K562 (cell line): Measurements from ENCODE around the gene HPCA. TPM values are rescaled to one million over a fixed set of nuclear protein-coding genes. Genes with fewer than 3 reads are reported as not detected.

Experiments
- ATAC-seq: fragments of 200-7000 bp; cut with Tn5 transposase; 3 replicates; pipeline ENCODE4 v1.9.1; 2020; ENCODE audit warnings: moderate library complexity
- BruUV-seq: library from RNA; stranded (reverse); fragments of 400-500 nt; replicated peaks from 2 replicates; lab custom pipeline; 2021; lab: Mats Ljungman, UMichigan
- CTCF ChIA-PET: fragments of 300-600 bp; formaldehyde crosslinking; extraction: SDS; loops from one replicate; lab custom pipeline; 2021; ENCODE audit warnings: low intra/inter-chr PET ratio; lab: Yijun Ruan, JAX
- POLR2A ChIA-PET: fragments of 300-600, 350-650 bp; sonication (Branson Sonifier 250); formaldehyde crosslinking; extraction: SDS; loops from one replicate; lab custom pipeline; 2021; ENCODE audit warnings: antibody characterized with exemption, inconsistent platforms; lab: Yijun Ruan, JAX
- DNase-seq, 4 experiments: peaks; one replicate each; pipeline versions ENCODE4 v3.0.0 to v3.0.0-alpha.2; 2011 to 2018; ENCODE audit warnings: low spot score in 3 of 4, mixed read lengths in 3 of 4; ENCODE audit errors: extremely low read depth in 1 of 4
- FAIRE-seq: peaks from 2 replicates; lab custom pipeline; 2011; peaks lifted over from hg19 to GRCh38; lab: Jason Lieb, UNC
- H2AFZ ChIP-seq: 2 replicates; pipeline ENCODE4 v1.6.0; 2011; ENCODE audit warnings: low read depth, low read length, control low read depth, inconsistent platforms
- H3K27ac ChIP-seq: fragments of 200-600 bp; 3 replicates; pipeline ENCODE4 v1.8.0; 2011; ENCODE audit warnings: low read depth, mild to moderate bottlenecking, control low read depth, inconsistent platforms, low read length, moderate library complexity, mixed read lengths; ENCODE audit errors: extremely low read depth
- H3K27me3 ChIP-seq, 2 experiments: fragments of 300-600 bp in 1 of 2; 2 replicates in 1 of 2; 3 replicates in 1 of 2; pipeline versions ENCODE4 v1.6.0 to v1.8.0; 2011; ENCODE audit warnings: inconsistent platforms in 2 of 2, low read length in 2 of 2, mild to moderate bottlenecking in 1 of 2, mixed read lengths in 1 of 2, moderate library complexity in 1 of 2; ENCODE audit not compliant: control insufficient read depth in 2 of 2, insufficient read depth in 2 of 2
- H3K36me3 ChIP-seq: fragments of 300-600 bp; 3 replicates; pipeline ENCODE4 v1.8.0; 2011; ENCODE audit warnings: mild to moderate bottlenecking, low read length, inconsistent platforms; ENCODE audit not compliant: control insufficient read depth, insufficient read depth
- H3K4me1 ChIP-seq, 2 experiments: fragments of 200-600 bp in 1 of 2; replicated peaks in 1 of 2; 2 replicates in 1 of 2; 3 replicates in 1 of 2; pipeline versions ENCODE4 v1.5.1 to v1.8.0; 2011; ENCODE audit warnings: inconsistent platforms in 2 of 2, low read length in 2 of 2, mild to moderate bottlenecking in 1 of 2, mixed read lengths in 1 of 2, moderate library complexity in 1 of 2; ENCODE audit not compliant: control insufficient read depth in 2 of 2, insufficient read depth in 2 of 2
- H3K4me2 ChIP-seq: 2 replicates; pipeline ENCODE4 v1.6.1; 2011; ENCODE audit warnings: low read length, control low read depth, inconsistent platforms, mixed read lengths; ENCODE audit not compliant: insufficient read depth
- H3K4me3 ChIP-seq: fragments of 200-600 bp; sonication (generic), shearing (Covaris generic); 2 replicates; pipeline ENCODE4 v1.5.1; 2016; ENCODE audit warnings: control low read depth, inconsistent platforms
- H3K79me2 ChIP-seq: fragments of 200-600 bp; 3 replicates; pipeline ENCODE4 v1.8.0; 2011; ENCODE audit warnings: low read length, inconsistent platforms; ENCODE audit not compliant: control insufficient read depth, insufficient read depth
- H3K9ac ChIP-seq, 2 experiments: 2 replicates each; pipeline versions ENCODE4 v1.6.0 to v1.6.1; 2011; ENCODE audit warnings: low read depth in 2 of 2, low read length in 2 of 2, control low read depth in 1 of 2, inconsistent platforms in 1 of 2, mild to moderate bottlenecking in 1 of 2, mixed read lengths in 1 of 2; ENCODE audit not compliant: insufficient read depth in 1 of 2
- H3K9me1 ChIP-seq: one replicate; pipeline ENCODE4 v1.6.0; 2011; ENCODE audit warnings: inconsistent platforms, mild to moderate bottlenecking, low read length, moderate library complexity; ENCODE audit not compliant: control insufficient read depth, insufficient read depth
- H3K9me3 ChIP-seq: replicated peaks from 2 replicates; pipeline ENCODE4 v1.5.1; 2011; ENCODE audit warnings: low read depth, low read length, inconsistent platforms; ENCODE audit not compliant: control insufficient read depth, insufficient read depth
- H4K20me1 ChIP-seq: replicated peaks from 2 replicates; pipeline ENCODE4 v1.6.1; 2011; ENCODE audit warnings: low read length, inconsistent platforms, mixed read lengths; ENCODE audit not compliant: control insufficient read depth, insufficient read depth
- ELK1 ChIP-seq: sonication (generic); formaldehyde crosslinking; IDR thresholded peaks from 2 replicates; pipeline ENCODE4 v1.8.1; 2022; ENCODE audit warnings: missing genetic modification reagents
- ELK3 ChIP-seq: fragments of 450-650 bp; formaldehyde crosslinking; IDR thresholded peaks from 2 replicates; pipeline ENCODE4 v1.4.0; 2020; ENCODE audit warnings: mild to moderate bottlenecking
- HNRNPK ChIP-seq: fragments of 200-400 bp; formaldehyde crosslinking; IDR thresholded peaks from one replicate; pipeline ENCODE4 v1.6.1; 2018; ENCODE audit warnings: mild to moderate bottlenecking, low read depth, low read length; ENCODE audit not compliant: poor library complexity, severe bottlenecking
- MEF2A ChIP-seq: IDR thresholded peaks from 2 replicates; pipeline ENCODE4 v1.6.1; 2011; ENCODE audit warnings: low read depth, mild to moderate bottlenecking, low read length, moderate library complexity; ENCODE audit not compliant: control insufficient read depth
- MEF2D ChIP-seq: conservative IDR thresholded peaks from 2 replicates; pipeline ENCODE4 v1.6.1; 2016; ENCODE audit warnings: low read depth, missing genetic modification characterization, missing compliant biosample characterization
- NR4A1 ChIP-seq, 2 experiments: fragments of 250-450 bp in 1 of 2; fragments of 450-650 bp in 1 of 2; sonication (Bioruptor Pico) in 1 of 2; IDR thresholded peaks; 2 replicates each; pipeline versions ENCODE4 v1.4.0 to v1.6.1; 2016 to 2020; ENCODE audit warnings: mild to moderate bottlenecking in 2 of 2, missing compliant biosample characterization in 1 of 2, missing genetic modification characterization in 1 of 2, moderate library complexity in 1 of 2
- PML ChIP-seq: IDR thresholded peaks from 2 replicates; pipeline ENCODE4 v1.6.1; 2012; ENCODE audit warnings: low read length, inconsistent platforms
- SMARCA4 ChIP-seq: fragments of 450-650 bp; IDR thresholded peaks from 2 replicates; pipeline ENCODE4 v1.6.1; 2016
- USF1 ChIP-seq: sonication (generic); formaldehyde crosslinking; IDR thresholded peaks from 2 replicates; pipeline ENCODE4 v1.9.0; 2022; ENCODE audit warnings: mild to moderate bottlenecking, missing genetic modification reagents
- ZNF282 ChIP-seq: sonication (generic); formaldehyde crosslinking; IDR thresholded peaks from 2 replicates; pipeline ENCODE4 v1.8.1; 2023; ENCODE audit warnings: missing genetic modification reagents
- ZNF76 ChIP-seq: fragments of 250-450 bp; sonication (Bioruptor Pico); IDR thresholded peaks from 2 replicates; pipeline ENCODE4 v1.4.0; 2020; ENCODE audit warnings: mild to moderate bottlenecking, moderate library complexity, borderline replicate concordance
- WGBS: fragments of 100-300 bp; shearing (Covaris generic); methylation state at CpG from one replicate; pipeline ENCODE4 v1.1.6; 2016; ENCODE audit warnings: low coverage, mixed read lengths; ENCODE audit not compliant: insufficient coverage; ENCODE audit errors: missing lambda C conversion rate; 5-methylcytosine and 5-hydroxymethylcytosine counted together
- in situ Hi-C: fragments of 300-500 bp; cut with MboI; formaldehyde crosslinking; loops from 4 replicates; pipeline ENCODE4 v1.15.0; 2018; ENCODE audit warnings: inconsistent platforms, mixed read lengths
- intact Hi-C: fragments of 100-400 bp; cut with micrococcal nuclease; formaldehyde crosslinking; loops from 2 replicates; pipeline ENCODE4 v1.14.2; 2022
- polyA plus RNA-seq, 8 experiments: library from polyadenylated mRNA; depleted of rRNA in 4 of 8; stranded (reverse) in 5 of 8; unstranded in 3 of 8; fragments of >200 nt; fragmentation: Nextera tagmentation in 2 of 8; fragmentation: Illumina TruSeq in 1 of 8; extraction: Ambion mirVana in 2 of 8; extraction: Trizol in 1 of 8; gene quantifications; 2 replicates each; pipeline versions ENCODE4 v1.2.1 to v1.2.3, GENCODE V29; 2011 to 2014; ENCODE audit warnings: inconsistent platforms in 1 of 8, missing spikeins in 1 of 8
- total RNA-seq, 7 experiments: library from RNA; depleted of rRNA in 6 of 7; stranded (reverse); fragments of >200 nt in 6 of 7; fragmentation: Illumina TruSeq in 2 of 7; extraction: Trizol in 2 of 7; gene quantifications; 2 replicates each; pipeline versions ENCODE4 v1.2.1 to v1.2.3, GENCODE V29; 2011 to 2021; ENCODE audit warnings: low replicate concordance in 1 of 7
- TF ChIP-seq, protein P1 (sequence below): conservative IDR thresholded peaks from 2 replicates; pipeline ENCODE4 v1.6.1; 2011; ENCODE audit warnings: low read depth, mild to moderate bottlenecking, low read length; ENCODE audit not compliant: control insufficient read depth
- TF ChIP-seq, protein P2 (sequence below): fragments of 200-400 bp; formaldehyde crosslinking; IDR thresholded peaks from 2 replicates; pipeline ENCODE4 v1.6.1; 2017; ENCODE audit warnings: mild to moderate bottlenecking, low read depth, low read length, moderate library complexity
- TF ChIP-seq, protein P3 (sequence below): fragments of 450-650 bp; IDR thresholded peaks from 2 replicates; pipeline ENCODE4 v1.6.1; 2014; ENCODE audit warnings: low read depth, mild to moderate bottlenecking, moderate library complexity, borderline replicate concordance

HPCA gene
- total and polyA plus RNA-seq, 9 of the 15 experiments (the other 6 are each of a cell fraction or from before 2014, with no cell fraction given) = not detected

DNA sequence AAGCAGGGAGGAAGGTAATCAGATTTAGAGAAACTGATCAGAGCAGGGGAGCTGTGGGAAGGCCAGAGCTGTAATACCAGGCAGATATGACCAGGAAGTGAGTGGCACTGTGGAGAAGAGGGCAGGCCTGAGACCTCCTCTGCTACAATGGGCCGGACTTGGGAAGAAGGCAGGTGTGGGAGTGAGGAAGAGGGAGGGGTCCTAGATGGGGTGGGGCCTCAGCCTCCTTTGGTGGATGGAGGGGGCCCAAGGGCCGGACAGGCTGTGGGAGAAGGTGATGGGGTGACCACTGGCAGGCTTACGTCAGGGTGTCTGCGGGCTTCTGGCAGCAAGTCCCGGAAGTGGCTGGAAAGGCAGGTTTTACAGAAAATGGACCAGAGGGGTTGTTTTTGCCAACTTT is 5.0 kb upstream of the HPCA start:
- no peaks in the 10 kb centered on the region for H3K36me3 ChIP-seq
- 7% methylated on average over 5 of the region's 5 CpGs for WGBS
- no peaks in the 10 kb centered on the region for H3K9me1 ChIP-seq
- CTCF ChIA-PET = no interaction called here
- ATAC-seq = no peak
- in situ Hi-C loops (loop anchor here (25.0 kb wide), 1 partner anchor 731 kb away; no protein-coding TSS in a partner anchor), intact Hi-C loops (no loop called here)
- no peak overlapping the region for H3K9ac ChIP-seq
- H3K9me3 ChIP-seq = no peaks in the 10 kb centered on the region
- H3K79me2 ChIP-seq = no peaks in the 10 kb centered on the region
- FAIRE-seq = no peak
- DNase-seq = no peak
- H3K27me3 ChIP-seq = peaks cover 21 to 51% of the 10 kb centered on the region in 2 experiments
- no TSS peak for BruUV-seq
- H2AFZ ChIP-seq = no peak overlapping the region
- POLR2A ChIA-PET = interaction anchor here (0.6 to 1.4 kb wide), 3 partner anchors 11 to 174 kb away, joined by 3 read pairs; no protein-coding TSS in a partner anchor
- no peak overlapping the region for H3K4me3 ChIP-seq
- H4K20me1 ChIP-seq = peaks cover 38% of the 10 kb centered on the region
- no peak overlapping the region for H3K27ac ChIP-seq
- peaks cover 2 to 24% of the 10 kb centered on the region in 2 experiments; a peak in 4 of 5 replicates for H3K4me1 ChIP-seq
- no peak overlapping the region for H3K4me2 ChIP-seq
- TF ChIP-seq SMARCA4 (no peak), ZNF76 (no peak), NR4A1 (CRISPR knock-in tag; IDR thresholded peaks at IDR 0.05) (no peak), NR4A1 (tag; IDR thresholded peaks at IDR 0.05) (no peak), ZNF282 (CRISPR knock-in tag) (no peak), MEF2D (no peak), HNRNPK (no peak), MEF2A (no peak), USF1 (CRISPR knock-in tag) (no peak), ELK3 (CRISPR knock-in tag) (no peak), ELK1 (no peak), PML (no peak)
- TF ChIP-seq, protein P1, sequence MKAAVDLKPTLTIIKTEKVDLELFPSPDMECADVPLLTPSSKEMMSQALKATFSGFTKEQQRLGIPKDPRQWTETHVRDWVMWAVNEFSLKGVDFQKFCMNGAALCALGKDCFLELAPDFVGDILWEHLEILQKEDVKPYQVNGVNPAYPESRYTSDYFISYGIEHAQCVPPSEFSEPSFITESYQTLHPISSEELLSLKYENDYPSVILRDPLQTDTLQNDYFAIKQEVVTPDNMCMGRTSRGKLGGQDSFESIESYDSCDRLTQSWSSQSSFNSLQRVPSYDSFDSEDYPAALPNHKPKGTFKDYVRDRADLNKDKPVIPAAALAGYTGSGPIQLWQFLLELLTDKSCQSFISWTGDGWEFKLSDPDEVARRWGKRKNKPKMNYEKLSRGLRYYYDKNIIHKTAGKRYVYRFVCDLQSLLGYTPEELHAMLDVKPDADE = no peak
- TF ChIP-seq, protein P2, sequence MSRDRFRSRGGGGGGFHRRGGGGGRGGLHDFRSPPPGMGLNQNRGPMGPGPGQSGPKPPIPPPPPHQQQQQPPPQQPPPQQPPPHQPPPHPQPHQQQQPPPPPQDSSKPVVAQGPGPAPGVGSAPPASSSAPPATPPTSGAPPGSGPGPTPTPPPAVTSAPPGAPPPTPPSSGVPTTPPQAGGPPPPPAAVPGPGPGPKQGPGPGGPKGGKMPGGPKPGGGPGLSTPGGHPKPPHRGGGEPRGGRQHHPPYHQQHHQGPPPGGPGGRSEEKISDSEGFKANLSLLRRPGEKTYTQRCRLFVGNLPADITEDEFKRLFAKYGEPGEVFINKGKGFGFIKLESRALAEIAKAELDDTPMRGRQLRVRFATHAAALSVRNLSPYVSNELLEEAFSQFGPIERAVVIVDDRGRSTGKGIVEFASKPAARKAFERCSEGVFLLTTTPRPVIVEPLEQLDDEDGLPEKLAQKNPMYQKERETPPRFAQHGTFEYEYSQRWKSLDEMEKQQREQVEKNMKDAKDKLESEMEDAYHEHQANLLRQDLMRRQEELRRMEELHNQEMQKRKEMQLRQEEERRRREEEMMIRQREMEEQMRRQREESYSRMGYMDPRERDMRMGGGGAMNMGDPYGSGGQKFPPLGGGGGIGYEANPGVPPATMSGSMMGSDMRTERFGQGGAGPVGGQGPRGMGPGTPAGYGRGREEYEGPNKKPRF = no peak
- TF ChIP-seq, protein P3, sequence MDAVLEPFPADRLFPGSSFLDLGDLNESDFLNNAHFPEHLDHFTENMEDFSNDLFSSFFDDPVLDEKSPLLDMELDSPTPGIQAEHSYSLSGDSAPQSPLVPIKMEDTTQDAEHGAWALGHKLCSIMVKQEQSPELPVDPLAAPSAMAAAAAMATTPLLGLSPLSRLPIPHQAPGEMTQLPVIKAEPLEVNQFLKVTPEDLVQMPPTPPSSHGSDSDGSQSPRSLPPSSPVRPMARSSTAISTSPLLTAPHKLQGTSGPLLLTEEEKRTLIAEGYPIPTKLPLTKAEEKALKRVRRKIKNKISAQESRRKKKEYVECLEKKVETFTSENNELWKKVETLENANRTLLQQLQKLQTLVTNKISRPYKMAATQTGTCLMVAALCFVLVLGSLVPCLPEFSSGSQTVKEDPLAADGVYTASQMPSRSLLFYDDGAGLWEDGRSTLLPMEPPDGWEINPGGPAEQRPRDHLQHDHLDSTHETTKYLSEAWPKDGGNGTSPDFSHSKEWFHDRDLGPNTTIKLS = no peak
